A549 (cell line): Measurements from ENCODE around the gene RNASE7.

ENCODE experiments used
- CTCF ChIP-seq: fragments of >200 bp; sonication (Bioruptor Twin); formaldehyde crosslinking; IDR thresholded peaks from 3 replicates; pipeline ENCODE4 v1.5.1; 2016
- JUN ChIP-seq, 2 experiments: fragments of >200 bp; sonication (Bioruptor Twin); formaldehyde crosslinking; IDR thresholded peaks; 2 replicates in 1 of 2; 3 replicates in 1 of 2; pipeline ENCODE4 v1.6.1; 2016 to 2017
- REST ChIP-seq: fragments of 200-600 bp; sonication (generic); IDR thresholded peaks from 2 replicates; pipeline ENCODE4 v1.6.1; 2016; ENCODE audit warnings: antibody characterized with exemption, mild to moderate bottlenecking, moderate library complexity

- TF ChIP-seq JUN (IDR thresholded peaks at IDR 0.05) (no peak), CTCF (no peak), REST (no peak)
Measured at GRCh38 chr14:21054768-21055145, 12.6 kb downstream of the RNASE7 start.
